ENCODE data around the gene FAM32A.

Gene FAM32A

DNA sequence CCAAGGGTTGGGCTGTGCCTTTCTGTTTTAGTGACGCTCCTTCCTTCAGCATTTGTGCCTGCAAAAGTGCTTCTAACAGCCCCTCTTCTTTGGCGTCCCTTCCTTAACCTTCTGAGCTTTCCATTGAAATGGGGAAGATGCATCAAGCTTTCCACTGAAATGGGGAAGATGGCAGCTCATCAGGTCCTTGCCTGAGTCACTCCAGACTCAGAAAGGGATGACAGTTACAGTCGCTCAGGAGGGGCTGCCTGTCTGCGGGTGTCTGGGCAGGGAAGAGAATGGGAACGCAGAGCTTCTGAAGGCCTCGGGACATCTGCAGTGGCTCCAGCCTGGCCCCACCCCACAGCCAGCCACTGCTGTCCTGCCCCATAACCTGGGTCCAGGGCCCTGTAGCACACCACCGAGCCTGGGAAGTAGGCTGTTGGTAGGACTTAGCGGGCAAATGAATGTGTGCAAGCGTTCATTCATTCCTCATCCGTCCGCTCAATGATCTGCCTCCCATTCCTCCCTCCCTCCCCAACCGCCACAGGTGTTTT, 22.3 kb downstream of the FAM32A start:
- Histone ChIP-seq H3K27me3 (ENCODE audit: control insufficient read depth, insufficient read depth, low read length) (no peaks in the 10 kb centered on the region), H3K4me1 (ENCODE audit: control insufficient read depth, insufficient read depth, low read length) (no peaks in the 10 kb centered on the region), H3K36me3 (ENCODE audit: control insufficient read depth, insufficient read depth, low read length) (peaks cover 40% of the 10 kb centered on the region), H3K27ac (ENCODE audit: low read depth, low read length) (no peak overlapping the region), H3K4me3 (ENCODE audit: low read length) (no peak overlapping the region), H3K9ac (ENCODE audit: low read length) (no peak overlapping the region)

DNA sequence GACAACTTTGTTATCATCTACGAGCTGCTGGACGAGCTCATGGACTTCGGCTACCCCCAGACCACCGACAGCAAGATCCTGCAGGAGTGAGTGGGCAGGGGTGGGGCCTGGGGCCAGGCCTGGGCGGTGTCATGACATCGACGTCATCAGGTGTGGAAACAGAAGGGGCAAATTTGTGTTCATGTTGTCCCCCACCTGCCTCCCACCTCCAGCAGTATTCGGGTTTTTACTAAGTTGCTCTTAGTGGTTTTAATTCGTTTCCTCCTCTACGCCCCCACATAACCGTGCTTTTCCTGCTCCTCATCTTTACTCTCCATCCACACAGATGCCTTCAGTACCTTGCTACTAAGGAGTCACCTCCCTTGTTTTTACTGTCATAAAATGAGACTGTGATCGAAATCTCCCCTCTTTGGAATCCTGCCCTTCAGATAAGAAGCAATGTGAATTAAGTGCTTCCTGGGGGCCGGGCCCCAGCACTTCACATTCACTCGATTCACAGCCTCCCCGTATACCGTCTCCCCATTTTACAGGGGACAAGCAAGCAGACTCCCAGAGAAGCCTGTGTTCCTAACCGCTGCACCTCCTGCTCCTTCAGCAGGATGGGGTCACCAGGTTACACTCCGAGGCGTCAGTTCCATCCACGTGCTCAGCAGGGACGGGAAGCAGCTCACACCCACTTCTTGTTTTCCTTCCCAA, 23.0 kb downstream of the FAM32A start:
- Histone ChIP-seq H3K9ac (ENCODE audit: low read length) (no peak overlapping the region), H3K4me3 (ENCODE audit: low read length) (no peak overlapping the region), H3K36me3 (ENCODE audit: control insufficient read depth, insufficient read depth, low read length) (peaks cover 36% of the 10 kb centered on the region), H3K4me1 (ENCODE audit: control insufficient read depth, insufficient read depth, low read length) (no peaks in the 10 kb centered on the region), H3K27me3 (ENCODE audit: control insufficient read depth, insufficient read depth, low read length) (no peaks in the 10 kb centered on the region), H3K27ac (ENCODE audit: low read depth, low read length) (no peak overlapping the region)

DNA sequence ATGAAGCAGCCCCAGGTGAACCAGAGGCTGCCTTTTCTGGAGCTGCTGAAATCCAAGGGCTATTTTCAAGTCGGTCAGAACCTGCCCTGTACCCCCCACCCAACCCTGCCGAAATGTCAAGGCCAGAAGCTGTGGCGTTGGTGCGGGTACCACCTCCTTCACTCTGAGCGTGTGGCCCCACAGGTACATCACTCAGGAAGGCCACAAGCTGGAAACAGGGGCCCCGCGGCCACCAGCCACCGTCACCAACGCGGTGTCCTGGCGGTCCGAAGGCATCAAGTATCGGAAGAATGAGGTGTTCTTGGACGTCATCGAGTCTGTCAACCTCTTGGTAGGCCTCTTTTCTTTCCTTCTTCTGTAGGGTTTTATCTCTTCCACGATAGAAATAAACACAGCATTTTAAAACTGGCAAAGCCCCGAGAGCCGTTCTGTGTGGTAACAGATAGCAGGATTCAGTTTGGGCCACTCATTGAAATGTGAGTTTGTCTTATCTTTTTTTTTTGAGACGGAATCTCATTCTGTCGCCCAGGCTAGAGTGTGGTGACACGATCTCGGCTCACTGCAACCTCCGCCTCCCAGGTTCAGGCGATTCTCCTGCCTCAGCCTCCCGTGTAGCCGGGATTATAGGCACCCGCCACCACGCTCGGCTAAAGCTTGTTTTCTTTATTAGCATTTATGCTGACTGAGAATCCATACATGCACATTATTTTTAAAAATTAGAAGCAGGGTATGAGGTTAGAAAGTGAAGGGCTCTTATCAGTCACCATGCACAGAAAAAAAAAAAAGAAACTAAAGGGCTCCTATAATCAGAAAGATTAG, 23.8 kb downstream of the FAM32A start:
- no peak overlapping the region for H3K4me3 ChIP-seq (ENCODE audit: low read length)
- no peak overlapping the region for H3K27ac ChIP-seq (ENCODE audit: low read depth, low read length)
- no peaks in the 10 kb centered on the region for H3K4me1 ChIP-seq (ENCODE audit: control insufficient read depth, insufficient read depth, low read length)
- no peak overlapping the region for H3K9ac ChIP-seq (ENCODE audit: low read length)
- no peaks in the 10 kb centered on the region for H3K27me3 ChIP-seq (ENCODE audit: control insufficient read depth, insufficient read depth, low read length)
- peaks cover 30% of the 10 kb centered on the region for H3K36me3 ChIP-seq (ENCODE audit: control insufficient read depth, insufficient read depth, low read length)

DNA sequence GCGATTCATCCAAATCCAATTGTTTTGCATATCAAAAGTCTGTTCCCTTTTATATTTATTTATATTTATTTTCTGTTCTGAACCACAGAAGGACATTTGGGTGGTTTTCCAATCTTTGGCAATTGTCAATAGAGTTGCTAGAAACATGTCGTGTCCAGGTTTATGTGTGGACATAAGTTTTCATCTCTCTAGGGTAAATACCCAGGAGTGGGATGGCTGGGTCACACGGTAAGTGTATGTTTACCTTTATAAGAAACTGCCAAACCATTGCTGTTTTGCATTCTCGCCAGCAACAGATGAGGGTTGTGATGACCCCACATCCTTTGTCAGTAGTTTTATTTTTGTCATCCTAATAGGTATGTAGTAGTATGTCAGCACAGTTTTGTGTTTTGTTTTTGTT, 25.0 kb downstream of the FAM32A start:
- H3K9ac ChIP-seq (ENCODE audit: low read length): no peak overlapping the region
- no peak overlapping the region for H3K27ac ChIP-seq (ENCODE audit: low read depth, low read length)
- H3K4me3 ChIP-seq (ENCODE audit: low read length): no peak overlapping the region
- H3K27me3 ChIP-seq (ENCODE audit: control insufficient read depth, insufficient read depth, low read length): no peaks in the 10 kb centered on the region
- H3K36me3 ChIP-seq (ENCODE audit: control insufficient read depth, insufficient read depth, low read length): peaks cover 26% of the 10 kb centered on the region
- no peaks in the 10 kb centered on the region for H3K4me1 ChIP-seq (ENCODE audit: control insufficient read depth, insufficient read depth, low read length)

DNA sequence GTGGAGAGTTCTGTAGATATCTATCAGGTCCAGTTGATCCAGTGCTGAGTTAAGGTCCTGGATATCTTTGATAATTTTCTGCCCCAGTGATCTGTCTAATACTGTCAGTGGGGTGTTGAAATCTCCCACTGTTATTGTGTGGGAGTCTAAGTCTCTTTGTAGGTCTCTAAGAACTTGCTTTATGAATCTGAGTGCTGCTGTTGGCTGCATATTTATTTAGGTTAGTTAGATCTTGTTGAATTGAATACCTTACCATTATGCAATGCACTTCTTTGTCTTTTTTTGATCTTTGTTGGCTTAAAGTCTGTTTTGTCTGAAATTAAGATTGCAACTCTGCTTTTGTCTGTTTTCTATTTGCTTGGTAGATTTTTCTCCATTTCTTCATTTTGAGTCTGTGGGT, 27.9 kb downstream of the FAM32A start:
- Histone ChIP-seq H3K27ac (ENCODE audit: low read depth, low read length) (no peak overlapping the region), H3K4me3 (ENCODE audit: low read length) (no peak overlapping the region), H3K9ac (ENCODE audit: low read length) (no peak overlapping the region), H3K36me3 (ENCODE audit: control insufficient read depth, insufficient read depth, low read length) (peaks cover 21% of the 10 kb centered on the region), H3K4me1 (ENCODE audit: control insufficient read depth, insufficient read depth, low read length) (no peaks in the 10 kb centered on the region), H3K27me3 (ENCODE audit: control insufficient read depth, insufficient read depth, low read length) (no peaks in the 10 kb centered on the region)

DNA sequence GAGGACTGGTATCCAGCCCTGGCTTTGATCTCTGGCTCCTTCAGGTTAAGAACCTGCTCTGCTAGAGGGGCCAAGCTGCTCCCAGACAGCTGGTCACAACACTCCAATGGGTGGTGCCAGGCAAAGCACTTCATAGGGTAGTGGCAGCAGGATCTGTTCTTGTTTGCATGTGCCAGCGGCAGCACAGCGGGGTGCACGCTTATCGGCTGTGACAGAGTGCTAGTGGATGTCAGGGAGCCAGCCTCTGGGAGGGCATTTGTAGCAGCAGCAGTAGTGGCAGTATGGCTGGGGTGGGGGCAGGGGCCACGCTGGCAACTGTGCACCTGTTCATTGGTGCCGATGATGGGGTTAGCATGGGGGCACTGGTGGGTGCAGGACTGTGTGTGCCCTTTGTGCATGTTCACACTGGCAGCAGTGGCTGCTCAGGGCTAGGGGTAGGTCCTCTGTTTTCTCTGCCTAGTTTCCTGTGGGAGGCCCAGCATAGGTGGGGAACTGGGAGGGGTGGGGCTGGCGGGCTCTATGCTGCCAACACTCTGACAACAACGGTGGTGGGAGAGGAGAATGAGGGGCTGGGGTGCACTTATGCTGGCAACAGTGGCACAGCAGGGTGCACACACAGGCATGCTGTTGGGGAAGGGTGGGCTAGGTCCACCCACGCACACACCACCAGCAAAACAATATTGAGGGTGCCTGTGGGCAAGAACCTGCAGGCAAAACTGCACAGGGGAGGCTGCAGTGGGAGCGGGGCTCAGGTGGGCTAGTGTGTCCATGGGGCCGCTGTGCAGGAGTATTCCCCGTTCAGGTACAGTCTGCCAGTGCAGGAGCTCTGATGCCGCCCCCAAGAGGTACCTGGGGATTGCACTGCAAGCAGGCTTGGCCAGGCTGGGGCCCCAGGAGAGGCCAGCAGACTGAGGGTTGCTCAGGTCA, 31.8 kb downstream of the FAM32A start:
- Histone ChIP-seq H3K4me1 (ENCODE audit: control insufficient read depth, insufficient read depth, low read length) (no peaks in the 10 kb centered on the region), H3K36me3 (ENCODE audit: control insufficient read depth, insufficient read depth, low read length) (peaks cover 12% of the 10 kb centered on the region), H3K4me3 (ENCODE audit: low read length) (no peak overlapping the region), H3K9ac (ENCODE audit: low read length) (no peak overlapping the region), H3K27ac (ENCODE audit: low read depth, low read length) (no peak overlapping the region), H3K27me3 (ENCODE audit: control insufficient read depth, insufficient read depth, low read length) (no peaks in the 10 kb centered on the region)

DNA sequence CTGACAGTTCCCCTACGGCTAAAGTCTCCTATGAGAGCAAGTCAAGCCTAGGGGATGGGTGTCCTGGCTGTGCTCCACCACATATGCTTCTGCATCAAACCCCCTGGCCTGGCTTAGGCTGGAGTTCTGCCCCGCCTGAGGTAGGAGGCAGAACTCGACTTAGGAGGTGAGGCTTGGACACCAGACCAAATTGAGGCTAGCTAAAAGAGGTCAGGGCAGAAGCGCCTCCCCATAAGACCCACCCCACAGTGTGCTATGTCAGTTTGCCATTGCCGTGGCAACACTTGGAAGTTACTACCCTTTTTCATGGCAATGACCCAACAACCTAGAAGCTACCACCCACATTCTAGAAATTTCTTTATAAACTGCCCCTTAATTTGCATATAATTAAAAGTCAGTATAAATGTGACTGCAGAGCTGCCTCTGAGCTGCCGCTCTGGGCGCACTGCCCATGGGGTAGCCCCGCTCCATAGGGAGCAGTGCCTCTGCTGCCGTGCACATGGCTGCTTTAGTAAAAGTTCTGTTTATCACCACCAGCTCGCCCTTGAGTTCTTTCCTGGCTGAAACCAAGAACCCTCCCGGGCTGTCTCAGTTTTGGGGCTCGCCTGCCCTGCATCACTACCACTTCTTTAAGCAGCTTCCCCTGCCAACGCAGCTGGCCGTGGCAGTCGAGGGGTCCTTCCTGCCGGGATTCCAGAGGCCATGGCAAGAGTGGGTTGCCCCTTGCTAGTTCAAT, 32.7 kb downstream of the FAM32A start:
- no peaks in the 10 kb centered on the region for H3K27me3 ChIP-seq (ENCODE audit: control insufficient read depth, insufficient read depth, low read length)
- H3K36me3 ChIP-seq (ENCODE audit: control insufficient read depth, insufficient read depth, low read length): peaks cover 12% of the 10 kb centered on the region
- H3K9ac ChIP-seq (ENCODE audit: low read length): no peak overlapping the region
- no peaks in the 10 kb centered on the region for H3K4me1 ChIP-seq (ENCODE audit: control insufficient read depth, insufficient read depth, low read length)
- no peak overlapping the region for H3K4me3 ChIP-seq (ENCODE audit: low read length)
- no peak overlapping the region for H3K27ac ChIP-seq (ENCODE audit: low read depth, low read length)

DNA sequence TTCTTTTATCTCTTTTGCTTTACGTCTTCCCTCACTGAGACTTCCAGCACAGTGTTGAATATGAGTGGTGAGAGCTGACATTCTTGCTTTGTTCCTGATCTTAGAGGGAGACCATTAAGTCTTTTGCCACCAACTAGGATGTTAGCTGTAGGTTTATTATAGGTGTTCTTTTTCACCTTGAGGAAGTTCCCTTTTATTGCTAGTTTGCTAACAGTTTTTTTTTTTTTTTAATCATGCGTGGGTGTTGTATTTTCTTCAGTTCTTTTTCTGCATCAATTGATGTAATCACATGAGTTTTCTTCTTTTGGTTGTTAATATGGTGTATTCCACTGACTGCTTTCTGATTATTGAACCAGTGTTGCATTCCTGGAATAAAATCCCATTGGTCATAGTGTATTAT, 33.6 kb downstream of the FAM32A start:
- no peak overlapping the region for H3K4me3 ChIP-seq (ENCODE audit: low read length)
- no peak overlapping the region for H3K9ac ChIP-seq (ENCODE audit: low read length)
- no peak overlapping the region for H3K27ac ChIP-seq (ENCODE audit: low read depth, low read length)
- H3K4me1 ChIP-seq (ENCODE audit: control insufficient read depth, insufficient read depth, low read length): no peaks in the 10 kb centered on the region
- H3K27me3 ChIP-seq (ENCODE audit: control insufficient read depth, insufficient read depth, low read length): no peaks in the 10 kb centered on the region
- H3K36me3 ChIP-seq (ENCODE audit: control insufficient read depth, insufficient read depth, low read length): peaks cover 19% of the 10 kb centered on the region

DNA sequence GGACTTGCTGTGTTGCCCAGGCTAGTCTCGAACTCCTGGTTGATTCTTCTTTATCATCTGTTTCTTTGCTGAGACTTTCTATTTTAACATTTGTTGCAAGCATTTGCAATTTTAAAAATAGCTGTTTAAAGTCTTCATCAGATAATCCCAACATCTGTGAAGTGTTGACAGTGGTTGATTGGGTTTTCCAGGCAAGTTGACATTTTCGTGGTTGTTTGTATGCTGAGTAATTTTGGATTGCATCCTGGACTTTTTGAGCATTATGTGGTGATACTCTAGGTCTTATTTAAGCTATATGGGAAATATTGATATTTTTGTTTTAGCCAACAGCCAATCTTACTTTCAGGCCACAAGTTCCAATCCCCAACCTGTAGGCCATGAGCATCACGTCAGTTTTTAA, 37.6 kb downstream of the FAM32A start:
- Histone ChIP-seq H3K4me3 (ENCODE audit: low read length) (no peak overlapping the region), H3K4me1 (ENCODE audit: control insufficient read depth, insufficient read depth, low read length) (no peaks in the 10 kb centered on the region), H3K27ac (ENCODE audit: low read depth, low read length) (no peak overlapping the region), H3K36me3 (ENCODE audit: control insufficient read depth, insufficient read depth, low read length) (peaks cover 22% of the 10 kb centered on the region), H3K27me3 (ENCODE audit: control insufficient read depth, insufficient read depth, low read length) (no peaks in the 10 kb centered on the region), H3K9ac (ENCODE audit: low read length) (no peak overlapping the region)

DNA sequence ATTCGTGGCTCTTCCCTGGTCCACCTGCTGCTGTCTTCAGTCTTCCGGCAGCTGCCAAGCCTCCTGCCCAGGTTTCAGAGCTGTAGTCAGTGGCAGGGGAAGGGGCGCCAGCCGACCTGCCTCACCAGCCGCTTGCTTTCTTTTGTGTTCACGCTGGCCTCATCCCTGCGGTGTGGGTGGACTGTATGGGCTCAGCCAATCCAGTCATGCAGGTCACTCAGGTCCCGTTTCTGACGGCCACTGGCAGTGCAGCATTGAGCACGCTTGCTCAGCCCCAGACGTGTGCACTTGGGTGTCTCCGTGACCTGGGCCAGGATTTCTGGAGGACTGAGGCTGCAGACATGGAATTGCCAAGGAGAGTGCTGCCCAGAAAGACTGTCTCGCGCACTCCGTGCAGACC, 38.5 kb downstream of the FAM32A start:
- no peaks in the 10 kb centered on the region for H3K27me3 ChIP-seq (ENCODE audit: control insufficient read depth, insufficient read depth, low read length)
- no peak overlapping the region for H3K4me3 ChIP-seq (ENCODE audit: low read length)
- no peak overlapping the region for H3K9ac ChIP-seq (ENCODE audit: low read length)
- no peaks in the 10 kb centered on the region for H3K4me1 ChIP-seq (ENCODE audit: control insufficient read depth, insufficient read depth, low read length)
- H3K27ac ChIP-seq (ENCODE audit: low read depth, low read length): no peak overlapping the region
- peaks cover 31% of the 10 kb centered on the region for H3K36me3 ChIP-seq (ENCODE audit: control insufficient read depth, insufficient read depth, low read length)

DNA sequence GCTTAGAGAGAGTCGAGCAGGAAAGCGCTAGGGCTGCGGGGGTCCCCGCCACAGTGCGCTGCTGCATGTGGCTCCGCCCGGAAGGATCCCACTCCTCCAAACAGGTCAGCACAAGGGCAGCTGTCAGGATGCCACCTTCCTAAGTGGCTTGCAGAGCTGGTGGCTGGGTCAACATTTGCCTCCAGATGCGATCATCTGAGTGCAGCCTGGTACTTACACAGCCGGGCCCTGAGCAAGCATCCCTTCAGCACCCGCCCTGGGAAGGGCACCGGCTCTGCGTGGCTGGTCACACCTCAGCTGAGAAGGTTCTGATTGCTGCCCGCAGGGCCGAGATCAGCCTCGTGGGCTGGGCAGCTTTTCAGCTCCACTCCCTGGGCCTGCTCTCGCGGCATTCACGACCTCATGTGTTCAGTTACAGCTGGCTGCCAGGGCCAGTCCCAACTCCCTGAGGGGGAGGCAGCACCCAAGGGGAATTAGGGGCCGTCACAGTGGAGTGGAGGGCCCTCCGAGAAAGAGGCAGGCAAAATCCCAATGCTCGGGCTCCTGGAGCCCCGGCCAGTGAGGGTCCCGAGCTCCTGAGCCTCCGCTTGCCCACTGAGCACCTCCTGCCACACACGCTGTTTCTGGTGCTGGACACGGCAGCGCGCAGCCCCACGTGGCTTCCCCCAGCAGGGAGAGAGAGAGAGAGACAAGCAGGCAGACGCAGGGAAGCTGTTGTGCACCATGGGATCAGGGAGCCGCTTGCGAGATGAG, 39.3 kb downstream of the FAM32A start:
- peaks cover 35% of the 10 kb centered on the region for H3K36me3 ChIP-seq (ENCODE audit: control insufficient read depth, insufficient read depth, low read length)

More for the DNA sequence above, 39.3 kb downstream of the FAM32A start:
- Histone ChIP-seq H3K4me3 (ENCODE audit: low read length) (no peak overlapping the region), H3K9ac (ENCODE audit: low read length) (no peak overlapping the region), H3K4me1 (ENCODE audit: control insufficient read depth, insufficient read depth, low read length) (no peaks in the 10 kb centered on the region), H3K27ac (ENCODE audit: low read depth, low read length) (no peak overlapping the region), H3K27me3 (ENCODE audit: control insufficient read depth, insufficient read depth, low read length) (no peaks in the 10 kb centered on the region)
